ENCODE measurements around the gene COX5A. TPM values are rescaled to one million over a fixed set of nuclear protein-coding genes. Genes with fewer than 3 reads are reported as not detected.

Gene COX5A
- 150 TPM for total RNA-seq
- 701 TPM for polyA plus RNA-seq (ENCODE audit: insufficient read depth, low read depth, low replicate concordance)
- long read RNA-seq, donor 1, transcript COX5A-201 (5 exons, 1,268 nt) = major isoform, 98 of 171 reads
- long read RNA-seq, donor 1, partial matches to known transcripts = 66 of 171 reads
- long read RNA-seq, donor 1, other reads (novel, unspliced or antisense) = 0 of 171 reads
- long read RNA-seq, donor 2, transcript COX5A-201 (5 exons, 1,268 nt) = major isoform, 101 of 156 reads
- long read RNA-seq, donor 2, partial matches to known transcripts = 45 of 156 reads
- long read RNA-seq, donor 2, other reads (novel, unspliced or antisense) = 6 of 156 reads
- long read RNA-seq, donor 3, transcript COX5A-201 (5 exons, 1,268 nt) = major isoform, 122 of 202 reads
- long read RNA-seq, donor 3, partial matches to known transcripts = 57 of 202 reads
- long read RNA-seq, donor 3, other reads (novel, unspliced or antisense) = 15 of 202 reads
- long read RNA-seq, donor 4, transcript COX5A-201 (5 exons, 1,268 nt) = major isoform, 85 of 101 reads
- long read RNA-seq, donor 4, partial matches to known transcripts = 11 of 101 reads
- long read RNA-seq, donor 4, other reads (novel, unspliced or antisense) = 0 of 101 reads
- long read RNA-seq, donor 5, transcript COX5A-201 (5 exons, 1,268 nt) = major isoform, 16 of 17 reads
- long read RNA-seq, donor 5, partial matches to known transcripts = 0 of 17 reads
- long read RNA-seq, donor 5, other reads (novel, unspliced or antisense) = 0 of 17 reads
- long read RNA-seq, donor 6, transcript COX5A-201 (5 exons, 1,268 nt) = major isoform, 80 of 134 reads
- long read RNA-seq, donor 6, partial matches to known transcripts = 49 of 134 reads
- long read RNA-seq, donor 6, other reads (novel, unspliced or antisense) = 0 of 134 reads
- long read RNA-seq, donor 7, transcript COX5A-201 (5 exons, 1,268 nt) = major isoform, 67 of 82 reads
- long read RNA-seq, donor 7, partial matches to known transcripts = 14 of 82 reads
- long read RNA-seq, donor 7, other reads (novel, unspliced or antisense) = 1 of 82 reads
- long read RNA-seq, donor 8, transcript COX5A-201 (5 exons, 1,268 nt) = major isoform, 129 of 194 reads
- long read RNA-seq, donor 8, partial matches to known transcripts = 54 of 194 reads
- long read RNA-seq, donor 8, other reads (novel, unspliced or antisense) = 5 of 194 reads
- long read RNA-seq, donor 9, transcript COX5A-201 (5 exons, 1,268 nt) = major isoform, 46 of 76 reads
- long read RNA-seq, donor 9, partial matches to known transcripts = 25 of 76 reads
- long read RNA-seq, donor 9, other reads (novel, unspliced or antisense) = 0 of 76 reads
- long read RNA-seq, donor 10, transcript COX5A-201 (5 exons, 1,268 nt) = major isoform, 101 of 151 reads
- long read RNA-seq, donor 10, partial matches to known transcripts = 46 of 151 reads
- long read RNA-seq, donor 10, other reads (novel, unspliced or antisense) = 0 of 151 reads

- H3K9ac ChIP-seq (ENCODE audit: low read length in 3 of 3) = peak within 1 kb of the TSS; percentile 12 to 95 (median 83)
- peaks cover 0 to 6% (median 3%) of the 10 kb centered on the region in 3 donors for H3K4me1 ChIP-seq (ENCODE audit: control insufficient read depth in 2 of 3, insufficient read depth in 2 of 3, low read depth in 1 of 3, low read length in 3 of 3)
- H3K27me3 ChIP-seq (ENCODE audit: control insufficient read depth, insufficient read depth, low read length) = no peaks in the 10 kb centered on the region
- peak within 1 kb of the TSS; percentile 63 to 94 (median 89) for H3K4me3 ChIP-seq (ENCODE audit: low read length in 3 of 3)
- no peak for FAIRE-seq
- peak; percentile 96 to 99 (median 97) for DNase-seq
- TF ChIP-seq CTCF (IDR thresholded peaks at IDR 0.05; ENCODE audit: borderline replicate concordance, extremely low read depth, insufficient read depth) = peak; percentile 2
- peak within 1 kb of the TSS; percentile 97 to 99 for H3K27ac ChIP-seq (ENCODE audit: low read depth in 2 of 2, low read length in 2 of 2)
- H3K36me3 ChIP-seq (ENCODE audit: control insufficient read depth in 2 of 3, insufficient read depth in 3 of 3, low read length in 3 of 3) = no peaks in the 10 kb centered on the region
- intact Hi-C loops (cut with DNase I) = no loop called here
- H3K9me3 ChIP-seq (ENCODE audit: control insufficient read depth in 2 of 3, insufficient read depth in 1 of 3, low read length in 3 of 3) = no peaks in the 10 kb centered on the region
Measured at GRCh38 chr15:74937590-74938371, at the start of gene COX5A. Gene COX5A, minus strand, starts transcription at chr15:74938073. Its CDS starts 59 bp downstream, at chr15:74938014.

- FAIRE-seq = no peak
Measured at GRCh38 chr15:74983725-74984231, 45.9 kb upstream of the COX5A start.

More at GRCh38 chr15:74983725-74984231, 45.9 kb upstream of the COX5A start:
- no peaks in the 10 kb centered on the region for H3K36me3 ChIP-seq (ENCODE audit: control insufficient read depth in 2 of 3, insufficient read depth in 3 of 3, low read length in 3 of 3)
- intact Hi-C loops (cut with DNase I) = no loop called here
- no peak overlapping the region for H3K9ac ChIP-seq (ENCODE audit: low read length in 3 of 3)
- no peak overlapping the region for H3K4me3 ChIP-seq (ENCODE audit: low read length in 3 of 3)
- H3K27ac ChIP-seq (ENCODE audit: low read depth in 2 of 2, low read length in 2 of 2) = no peak overlapping the region
- no peak for TF ChIP-seq CTCF (IDR thresholded peaks at IDR 0.05; ENCODE audit: borderline replicate concordance, extremely low read depth, insufficient read depth)
- no peak for DNase-seq
- no peaks in the 10 kb centered on the region for H3K9me3 ChIP-seq (ENCODE audit: control insufficient read depth in 2 of 3, insufficient read depth in 1 of 3, low read length in 3 of 3)
- no peaks in the 10 kb centered on the region for H3K27me3 ChIP-seq (ENCODE audit: control insufficient read depth, insufficient read depth, low read length)
- H3K4me1 ChIP-seq (ENCODE audit: control insufficient read depth in 2 of 3, insufficient read depth in 2 of 3, low read depth in 1 of 3, low read length in 3 of 3) = no peaks in the 10 kb centered on the region
